Occipital lobe (tissue), 2 donors: ENCODE results near the gene SLC9C2. TPM values are rescaled to one million over a fixed set of nuclear protein-coding genes. Genes with fewer than 3 reads are reported as not detected.

Experiments used
- DNase-seq: peaks from one replicate; lab custom pipeline; 2025; lab: John Stamatoyannopoulos, UW
- total RNA-seq: library from RNA; depleted of rRNA; stranded (reverse); fragments of >200 nt; gene quantifications from one replicate; pipeline ENCODE4 v1.2.3, GENCODE V29; 2014

SLC9C2 gene
- total RNA-seq, 1 donor from 2014 or later, result 8.3 TPM

DNA sequence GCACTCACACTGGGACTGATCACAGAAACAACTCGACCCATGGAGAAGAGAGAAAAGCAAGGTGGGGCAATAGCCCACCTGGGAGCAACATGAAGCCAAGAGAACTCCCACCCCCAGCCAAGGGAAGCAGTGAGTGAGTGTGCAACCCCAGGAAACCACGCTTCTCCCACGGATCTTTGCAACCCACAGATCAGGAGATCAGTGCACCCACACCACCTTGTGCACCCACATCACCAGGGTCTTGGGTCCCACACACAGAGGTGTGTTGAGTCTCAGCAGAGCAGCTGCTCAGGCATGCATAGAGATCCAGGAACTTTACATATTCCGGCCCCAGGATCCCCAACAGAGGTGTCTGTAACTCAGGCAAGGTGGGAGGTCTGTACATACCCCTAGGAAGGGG is 143.0 kb downstream of the SLC9C2 start:
- no peak for DNase-seq

DNA sequence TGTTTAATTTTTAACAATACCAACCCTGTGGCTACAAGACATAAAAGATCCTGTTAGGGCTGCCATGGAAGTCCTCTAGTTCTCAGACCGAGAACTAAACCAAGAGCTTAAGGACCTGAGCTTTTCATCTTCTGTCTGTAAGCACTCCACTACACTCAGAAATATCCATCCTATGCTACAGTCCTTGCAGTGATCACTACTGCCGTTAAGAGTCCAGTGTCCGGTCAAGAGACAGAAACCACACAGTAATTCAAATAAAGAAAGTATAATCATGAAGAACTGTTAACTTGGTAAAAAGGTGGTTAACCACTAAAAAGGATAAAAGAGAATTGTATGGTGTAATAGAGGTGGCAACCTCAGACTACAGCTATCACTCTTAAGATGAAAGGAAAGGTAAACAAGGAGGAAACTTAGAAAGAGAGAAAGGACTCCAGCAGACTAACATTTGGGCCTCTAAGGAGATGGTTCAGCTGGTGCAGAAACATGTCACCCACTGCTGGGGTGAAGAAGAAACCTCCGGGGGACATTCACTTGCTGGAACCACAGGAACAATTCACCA is 147.8 kb downstream of the SLC9C2 start:
- DNase-seq, result no peak

GRCh38 chr1:173453982-173454381 is 148.9 kb downstream of the SLC9C2 start:
- no peak for DNase-seq

DNA sequence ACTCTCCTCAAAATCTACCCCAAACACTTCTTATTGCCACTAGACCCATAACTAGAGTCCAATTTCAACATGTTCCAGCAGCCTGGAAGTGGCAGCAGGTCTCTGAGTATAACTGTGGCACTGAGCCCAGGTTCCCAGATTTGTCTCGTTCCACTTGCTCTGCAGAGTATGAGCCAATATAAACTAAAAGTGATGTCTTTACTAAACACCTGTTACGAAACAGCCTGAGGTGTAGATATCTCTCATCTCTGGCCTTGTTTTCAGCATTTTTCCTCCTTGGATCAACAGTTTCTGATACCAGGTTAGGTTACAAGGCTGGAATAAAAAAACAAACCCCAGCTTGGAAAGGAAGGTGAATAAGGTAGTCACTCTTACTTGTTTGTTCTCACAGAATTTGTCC is 150.9 kb downstream of the SLC9C2 start:
- DNase-seq, result no peak

Other genes starting within 250 kb of the SLC9C2 start
- 38.4 TPM for gene PRDX6, start 125.7 kb downstream of the SLC9C2 start, total RNA-seq
- gene TEX50, start 32.3 kb upstream of the SLC9C2 start, total RNA-seq, result not detected
- 26.2 TPM for gene ANKRD45, start 66.8 kb upstream of the SLC9C2 start, total RNA-seq
- gene KLHL20, start 111.9 kb upstream of the SLC9C2 start, total RNA-seq, result 34.9 TPM
- gene DARS2, start 221.6 kb upstream of the SLC9C2 start, total RNA-seq, result 13.3 TPM
- gene CENPL, start 221.8 kb upstream of the SLC9C2 start, total RNA-seq, result 25.6 TPM